ENCODE data around the gene STUM. TPM values are rescaled to one million over a fixed set of nuclear protein-coding genes. Genes with fewer than 3 reads are reported as not detected.

The STUM gene
- total and polyA plus RNA-seq, 10 of the 15 experiments (the other 5 are each of a cell fraction or from before 2014, with no cell fraction given), result under 0.01 to 0.15 (median 0.09) TPM; not detected in 5

GRCh38 chr1:226520640-226521355, 27.8 kb upstream of the STUM start:
- Histone ChIP-seq H3K27ac (ENCODE audit: control insufficient read depth, insufficient read depth) (no peak overlapping the region), H3K4me1 (ENCODE audit: control insufficient read depth, insufficient read depth, low read length) (no peaks in the 10 kb centered on the region), H4K20me1 (ENCODE audit: control insufficient read depth, insufficient read depth) (no peaks in the 10 kb centered on the region), H3K79me2 (ENCODE audit: control insufficient read depth, insufficient read depth, low read length) (no peaks in the 10 kb centered on the region), H3K36me3 (ENCODE audit: control insufficient read depth in 2 of 2, insufficient read depth in 2 of 2, low read length in 1 of 2) (no peaks in the 10 kb centered on the region), H3K9me3 (replicated peaks; ENCODE audit: control insufficient read depth, insufficient read depth, low read length) (no peaks in the 10 kb centered on the region; the same call in 1 of the 3 replicates), H2AFZ (ENCODE audit: control insufficient read depth, low read depth, low read length) (no peak overlapping the region), H3K9ac (ENCODE audit: control insufficient read depth, insufficient read depth, low read length) (no peak overlapping the region), H3K4me2 (ENCODE audit: control insufficient read depth, insufficient read depth) (no peak overlapping the region), H3K4me3 (no peak overlapping the region), H3K27me3 (replicated peaks in 1 of 2; ENCODE audit: control insufficient read depth in 2 of 2, insufficient read depth in 2 of 2, low read length in 1 of 2) (no peaks in the 10 kb centered on the region)
- 41% methylated on average over 9 of the region's 9 CpGs for WGBS (ENCODE audit: insufficient coverage, insufficient replicate concordance, low lambda C conversion rate, missing lambda C conversion rate)
- FAIRE-seq, result no peak
- no TSS peak for BruUV-seq (replicated peaks)
- in situ Hi-C loops (cut with MboI), result no loop called here
- SMC1A ChIA-PET (ENCODE audit: uncharacterized antibody, unreplicated experiment), result no interaction called here
- CTCF ChIA-PET, result no interaction called here
- TF ChIP-seq PAX8 (IDR thresholded peaks at IDR 0.05) (no peak), ZSCAN29 (IDR thresholded peaks at IDR 0.05) (no peak), ETV6 (conservative IDR thresholded peaks at IDR 0.05 in 1 of 2, IDR thresholded peaks at IDR 0.05 in 1 of 2; ENCODE audit: borderline replicate concordance in 1 of 2, low read depth in 1 of 2) (no peak), BMI1 (IDR thresholded peaks at IDR 0.05; ENCODE audit: borderline replicate concordance) (no peak), MTA3 (IDR thresholded peaks at IDR 0.05; ENCODE audit: borderline replicate concordance, low read length) (no peak), ZNF217 (IDR thresholded peaks at IDR 0.05) (no peak), HDAC2 (IDR thresholded peaks at IDR 0.05) (no peak), EP300 (IDR thresholded peaks at IDR 0.05; ENCODE audit: borderline replicate concordance in 1 of 2, control insufficient read depth in 1 of 2, low read depth in 2 of 2, low read length in 2 of 2) (no peak), TCF3 (IDR thresholded peaks at IDR 0.05; ENCODE audit: borderline replicate concordance, insufficient read depth, low read depth, low read length) (no peak), ZNF207 (IDR thresholded peaks at IDR 0.05; ENCODE audit: borderline replicate concordance) (no peak), CBFB (IDR thresholded peaks at IDR 0.05; ENCODE audit: low read depth) (no peak), GATAD2B (conservative IDR thresholded peaks at IDR 0.05; ENCODE audit: low read depth) (no peak), CHD2 (IDR thresholded peaks at IDR 0.05; ENCODE audit: borderline replicate concordance, low read depth, low read length) (no peak), FOXK2 (IDR thresholded peaks at IDR 0.05) (no peak), NKRF (conservative IDR thresholded peaks at IDR 0.05) (no peak), TBL1XR1 (IDR thresholded peaks at IDR 0.05; ENCODE audit: low read depth, low read length) (no peak), ATF3 (IDR thresholded peaks at IDR 0.05; ENCODE audit: borderline replicate concordance, extremely low read depth, low read depth, low read length) (no peak)
- RAD21 ChIA-PET (ENCODE audit: unreplicated experiment), result no interaction called here
- ATAC-seq, result no peak
- DNase-seq (ENCODE audit: low read depth, low spot score), result no peak
- intact Hi-C loops (cut with micrococcal nuclease; ENCODE audit: unreplicated experiment), result no loop called here
- POLR2A ChIA-PET, result no interaction called here
